Cardiac fibroblast (primary cell): ENCODE data around the gene LXN.

Source experiments
- DNase-seq, 2 donors: peaks; one replicate each; pipeline versions ENCODE4 v3.0.0 to v3.0.0-alpha.2; 2010; ENCODE audit warnings: low read depth in 2 of 2
- H3K4me3 ChIP-seq, 2 donors: replicated peaks in 1 of 2; 1 replicate in 1 of 2; 2 replicates in 1 of 2; pipeline ENCODE4 v1.5.1; 2011; ENCODE audit warnings: low read depth in 2 of 2, low read length in 2 of 2, mild to moderate bottlenecking in 2 of 2, moderate library complexity in 1 of 2
- CTCF ChIP-seq: IDR thresholded peaks from one replicate; pipeline ENCODE4 v1.5.1; 2011; ENCODE audit warnings: low read depth, mild to moderate bottlenecking, low read length, inconsistent platforms

Gene LXN

GRCh38 chr3:158642474-158643210 is 29.8 kb downstream of the LXN start:
- no peak overlapping the region for H3K4me3 ChIP-seq
- no peak for TF ChIP-seq CTCF
- DNase-seq: peak in 1 of 2 donors; percentile 8

- no peak for TF ChIP-seq CTCF
- DNase-seq: no peak
- no peak overlapping the region for H3K4me3 ChIP-seq
These were observed 30.4 kb downstream of the LXN start for GRCh38 chr3:158642005-158642404.

- no peak overlapping the region for H3K4me3 ChIP-seq
- DNase-seq: no peak
- no peak for TF ChIP-seq CTCF
These were observed 31.8 kb downstream of the LXN start for GRCh38 chr3:158640646-158641045.

GRCh38 chr3:158631981-158632380 is 40.5 kb downstream of the LXN start:
- H3K4me3 ChIP-seq: no peak overlapping the region
- TF ChIP-seq CTCF: no peak
- no peak for DNase-seq

- no peak overlapping the region for H3K4me3 ChIP-seq
- no peak for TF ChIP-seq CTCF
- no peak for DNase-seq
These were observed 46.6 kb downstream of the LXN start for GRCh38 chr3:158625881-158626280.

DNA sequence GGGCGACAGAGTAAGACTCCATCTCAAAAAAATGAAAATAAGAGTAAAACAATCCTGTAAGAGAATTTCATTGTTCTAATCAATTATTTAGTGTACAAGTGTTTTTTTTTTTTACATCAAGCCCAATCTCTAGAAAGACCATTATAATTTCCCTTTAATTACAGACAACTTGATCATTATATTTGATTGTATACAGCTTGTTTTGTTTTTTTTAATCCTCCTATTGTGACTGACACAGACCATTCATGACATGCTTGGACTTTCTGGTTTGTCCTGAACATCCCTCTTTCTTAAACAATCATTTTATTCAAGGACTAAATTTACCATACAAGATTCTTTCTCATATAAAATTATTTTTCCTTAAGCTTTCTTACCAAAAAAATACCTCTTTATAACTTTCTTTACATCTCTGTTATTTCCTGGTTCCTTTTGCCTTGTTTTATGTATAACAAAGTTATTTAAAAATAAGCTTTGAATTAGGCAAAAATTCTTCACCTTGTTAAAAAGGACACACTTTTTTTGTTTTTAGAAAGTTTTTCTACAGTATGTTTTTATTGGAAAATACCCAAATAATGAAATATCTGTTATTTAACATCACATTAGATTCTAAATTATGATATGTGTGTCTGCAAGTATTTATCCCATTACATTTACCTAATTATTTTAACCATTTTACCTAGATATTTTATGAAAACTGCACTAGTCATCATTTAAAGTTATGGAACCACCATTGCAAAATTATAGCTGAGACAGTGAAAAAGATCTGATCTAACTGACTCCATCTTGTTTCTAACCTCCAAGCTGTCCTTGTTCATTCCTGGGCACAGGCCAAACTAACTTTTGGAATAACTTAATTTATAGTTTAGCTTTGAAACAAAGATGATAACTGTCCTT is 54.2 kb downstream of the LXN start:
- no peak for TF ChIP-seq CTCF
- H3K4me3 ChIP-seq: no peak overlapping the region
- no peak for DNase-seq
